SW480 (cell line): ENCODE data around the gene RNASE7.
A peak's percentile ranks its signal among the peaks of the same experiment; 100 is the strongest.
"Not testable (repeated sequence)": the region's sequence is repeated elsewhere in the genome, so short reads cannot be mapped to it uniquely, and the experiment has no call there.

ENCODE experiments used
- DNase-seq: peaks from one replicate; pipeline ENCODE4 v3.0.0-alpha.2; 2016; ENCODE audit warnings: low spot score

Gene RNASE7

GRCh38 chr14:21023817-21024584 is 18.2 kb upstream of the RNASE7 start:
- no peak for DNase-seq

GRCh38 chr14:21024585-21025370 is 17.4 kb upstream of the RNASE7 start, which contains the start of gene NDRG2:
Gene NDRG2, minus strand, starts transcription at chr14:21025061. Its CDS starts 1,746 bp downstream, at chr14:21023315.
- peak; percentile 45 for DNase-seq

GRCh38 chr14:21025371-21026273 is 16.5 kb upstream of the RNASE7 start:
- no peak for DNase-seq

GRCh38 chr14:21026274-21026987 is 15.7 kb upstream of the RNASE7 start:
- DNase-seq, result no peak

GRCh38 chr14:21026988-21027315 is 15.2 kb upstream of the RNASE7 start:
- DNase-seq, result no peak

GRCh38 chr14:21029917-21030316 is 12.2 kb upstream of the RNASE7 start, which contains the start of gene TPPP2:
Gene TPPP2, plus strand, starts transcription at chr14:21030217. Its CDS starts 365 bp downstream, at chr14:21030582.
- DNase-seq, result no peak

GRCh38 chr14:21030531-21030930 is 11.6 kb upstream of the RNASE7 start:
- DNase-seq, result no peak

GRCh38 chr14:21032326-21033132 is 9.6 kb upstream of the RNASE7 start:
- no peak for DNase-seq

GRCh38 chr14:21033133-21033698 is 8.9 kb upstream of the RNASE7 start:
- DNase-seq, result no peak

GRCh38 chr14:21034707-21035106 is 7.5 kb upstream of the RNASE7 start, which contains the start of gene RNASE13:
Gene RNASE13, minus strand, starts transcription at chr14:21034807. Its CDS starts 519 bp downstream, at chr14:21034288.
- DNase-seq, result no peak

GRCh38 chr14:21036751-21037150 is 5.4 kb upstream of the RNASE7 start:
- no peak for DNase-seq

- no peak for DNase-seq
Observed at GRCh38 chr14:21037156-21037555, 5.0 kb upstream of the RNASE7 start.

- no peak for DNase-seq
Observed at GRCh38 chr14:21038441-21039422, 3.4 kb upstream of the RNASE7 start.

GRCh38 chr14:21039585-21040369 is 2.4 kb upstream of the RNASE7 start:
- peak; percentile 66 for DNase-seq

- no peak for DNase-seq
Observed at GRCh38 chr14:21040370-21040925, 1.7 kb upstream of the RNASE7 start.

- DNase-seq, result not testable (repeated sequence)
Observed at GRCh38 chr14:21040941-21041340, 1.2 kb upstream of the RNASE7 start.

- no peak for DNase-seq
Observed at GRCh38 chr14:21042918-21043317, 756 bp downstream of the RNASE7 start.
